Activated T-cell treated with anti-CD3 and anti-CD28 coated beads, Interleukin-2, amount 50 U/mL, for 1 hour (primary cell): ENCODE measurements around the gene C1orf94.

Source experiments
- DNase-seq: peaks from one replicate; pipeline ENCODE4 v3.0.0-alpha.2; 2020

C1orf94 gene

GRCh38 chr1:34176830-34177603, at the start of gene C1orf94:
C1orf94 (plus strand) TSS chr1:34176907; CDS start chr1:34177790, 883 bp downstream.
- DNase-seq = no peak

GRCh38 chr1:34127006-34128000, 49.4 kb upstream of the C1orf94 start:
- no peak for DNase-seq

- DNase-seq = no peak
Observed at GRCh38 chr1:34128186-34128889, 48.4 kb upstream of the C1orf94 start.

GRCh38 chr1:34129630-34130029, 47.1 kb upstream of the C1orf94 start:
- no peak for DNase-seq

GRCh38 chr1:34130306-34130705, 46.4 kb upstream of the C1orf94 start:
- no peak for DNase-seq

GRCh38 chr1:34131396-34132160, 45.1 kb upstream of the C1orf94 start:
- no peak for DNase-seq

GRCh38 chr1:34132161-34132420, 44.6 kb upstream of the C1orf94 start:
- no peak for DNase-seq

- no peak for DNase-seq
Observed at GRCh38 chr1:34137411-34137810, 39.3 kb upstream of the C1orf94 start.

- DNase-seq = no peak
Observed at GRCh38 chr1:34140011-34140676, 36.6 kb upstream of the C1orf94 start.

- no peak for DNase-seq
Observed at GRCh38 chr1:34143975-34144374, 32.7 kb upstream of the C1orf94 start.

GRCh38 chr1:34144766-34145165, 31.9 kb upstream of the C1orf94 start:
- DNase-seq = no peak

- DNase-seq = no peak
Observed at GRCh38 chr1:34147301-34147700, 29.4 kb upstream of the C1orf94 start.

- DNase-seq = no peak
Observed at GRCh38 chr1:34149501-34149900, 27.2 kb upstream of the C1orf94 start.

GRCh38 chr1:34153246-34153645, 23.5 kb upstream of the C1orf94 start:
- no peak for DNase-seq

GRCh38 chr1:34155860-34156259, 20.8 kb upstream of the C1orf94 start:
- no peak for DNase-seq

- no peak for DNase-seq
Observed at GRCh38 chr1:34156739-34157138, 20.0 kb upstream of the C1orf94 start.

GRCh38 chr1:34162852-34163766, 13.6 kb upstream of the C1orf94 start:
- no peak for DNase-seq

- DNase-seq = no peak
Observed at GRCh38 chr1:34163792-34164731, 12.6 kb upstream of the C1orf94 start.

- DNase-seq = no peak
Observed at GRCh38 chr1:34164771-34165391, 11.8 kb upstream of the C1orf94 start, which contains the start of gene CSMD2. CSMD2 (minus strand) TSS chr1:34165230; CDS start chr1:34165097, 133 bp downstream.
